ENCODE results near the gene DRD1.

Gene DRD1

GRCh38 chr5:175444060-175444904, at the start of gene DRD1:
Gene DRD1 (minus strand): TSS chr5:175444182. CDS start chr5:175443099, 1,083 bp downstream.
- peak; percentile 78 for DNase-seq (ENCODE audit: low read depth, low spot score)

- no peak for DNase-seq (ENCODE audit: low read depth, low spot score)
These were observed 49.7 kb upstream of the DRD1 start for GRCh38 chr5:175493726-175494125.

GRCh38 chr5:175493260-175493659, 49.3 kb upstream of the DRD1 start:
- no peak for DNase-seq (ENCODE audit: low read depth, low spot score)

GRCh38 chr5:175491223-175491622, 47.2 kb upstream of the DRD1 start:
- no peak for DNase-seq (ENCODE audit: low read depth, low spot score)

- DNase-seq (ENCODE audit: low read depth, low spot score), result no peak
These were observed 45.9 kb upstream of the DRD1 start for GRCh38 chr5:175489693-175490443.

GRCh38 chr5:175487514-175488222, 43.7 kb upstream of the DRD1 start:
- DNase-seq (ENCODE audit: low read depth, low spot score), result no peak

GRCh38 chr5:175485631-175486030, 41.6 kb upstream of the DRD1 start:
- peak; percentile 16 for DNase-seq (ENCODE audit: low read depth, low spot score)

- DNase-seq (ENCODE audit: low read depth, low spot score), result no peak
These were observed 40.8 kb upstream of the DRD1 start for GRCh38 chr5:175484829-175485228.

GRCh38 chr5:175484322-175484721, 40.3 kb upstream of the DRD1 start:
- no peak for DNase-seq (ENCODE audit: low read depth, low spot score)

- DNase-seq (ENCODE audit: low read depth, low spot score), result no peak
These were observed 39.4 kb upstream of the DRD1 start for GRCh38 chr5:175483337-175483736.

GRCh38 chr5:175479125-175479881, 35.3 kb upstream of the DRD1 start:
- no peak for DNase-seq (ENCODE audit: low read depth, low spot score)

GRCh38 chr5:175478384-175479124, 34.6 kb upstream of the DRD1 start, which contains the start of gene SFXN1:
Gene SFXN1 (plus strand): TSS chr5:175478560. CDS start chr5:175492104, 13,544 bp downstream.
- DNase-seq (ENCODE audit: low read depth, low spot score), result peak; percentile 93

- no peak for DNase-seq (ENCODE audit: low read depth, low spot score)
These were observed 34.0 kb upstream of the DRD1 start for GRCh38 chr5:175478008-175478383.

GRCh38 chr5:175477440-175477839, 33.5 kb upstream of the DRD1 start:
- no peak for DNase-seq (ENCODE audit: low read depth, low spot score)

GRCh38 chr5:175475248-175475647, 31.3 kb upstream of the DRD1 start:
- no peak for DNase-seq (ENCODE audit: low read depth, low spot score)

GRCh38 chr5:175472378-175472777, 28.4 kb upstream of the DRD1 start:
- no peak for DNase-seq (ENCODE audit: low read depth, low spot score)

GRCh38 chr5:175471628-175472027, 27.6 kb upstream of the DRD1 start:
- DNase-seq (ENCODE audit: low read depth, low spot score), result no peak

GRCh38 chr5:175471196-175471595, 27.2 kb upstream of the DRD1 start:
- DNase-seq (ENCODE audit: low read depth, low spot score), result no peak

GRCh38 chr5:175470781-175471180, 26.8 kb upstream of the DRD1 start:
- peak; percentile 22 for DNase-seq (ENCODE audit: low read depth, low spot score)

- DNase-seq (ENCODE audit: low read depth, low spot score), result no peak
These were observed 25.9 kb upstream of the DRD1 start for GRCh38 chr5:175469916-175470315.

GRCh38 chr5:175468892-175469291, 24.9 kb upstream of the DRD1 start:
- DNase-seq (ENCODE audit: low read depth, low spot score), result no peak

Data from astrocyte of the hippocampus (primary cell).